Activated CD8-positive, alpha-beta memory T cell treated with anti-CD3 and anti-CD28 coated beads, Interleukin-2, amount 50 U/mL, for 1 hour (primary cell): ENCODE measurements around the gene MAN1C1.
A peak's percentile ranks its signal among the peaks of the same experiment; 100 is the strongest.
"Not testable (repeated sequence)": the region's sequence is repeated elsewhere in the genome, so short reads cannot be mapped to it uniquely, and the experiment has no call there.

Experiments
- DNase-seq: peaks from one replicate; pipeline ENCODE4 v3.0.0-alpha.2; 2020; ENCODE audit errors: extremely low read depth

The MAN1C1 gene

GRCh38 chr1:25583519-25584370 lies 32.8 kb upstream of the MAN1C1 start:
- DNase-seq = no peak

DNA sequence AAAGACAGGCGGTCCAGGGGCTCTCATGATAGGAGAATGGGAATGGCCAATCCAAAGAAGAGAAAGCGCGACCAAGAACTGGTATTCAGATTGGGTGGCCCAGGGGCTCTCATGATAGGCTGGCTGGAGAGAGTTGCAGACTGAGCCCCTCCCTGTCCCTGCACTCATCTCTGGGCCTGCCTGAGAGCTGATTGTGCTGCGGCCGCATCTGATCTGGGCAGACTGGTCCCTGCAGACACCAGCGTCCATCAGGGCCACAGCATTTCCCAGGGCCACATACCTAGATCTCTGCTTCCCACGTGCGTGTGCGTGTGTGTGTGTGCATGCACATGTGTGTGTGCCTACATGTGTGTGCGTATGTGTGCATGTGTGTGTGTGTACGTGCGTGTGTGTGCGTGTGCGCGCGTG lies 30.4 kb upstream of the MAN1C1 start:
- DNase-seq = no peak

GRCh38 chr1:25587290-25587689 lies 29.3 kb upstream of the MAN1C1 start:
- no peak for DNase-seq

DNA sequence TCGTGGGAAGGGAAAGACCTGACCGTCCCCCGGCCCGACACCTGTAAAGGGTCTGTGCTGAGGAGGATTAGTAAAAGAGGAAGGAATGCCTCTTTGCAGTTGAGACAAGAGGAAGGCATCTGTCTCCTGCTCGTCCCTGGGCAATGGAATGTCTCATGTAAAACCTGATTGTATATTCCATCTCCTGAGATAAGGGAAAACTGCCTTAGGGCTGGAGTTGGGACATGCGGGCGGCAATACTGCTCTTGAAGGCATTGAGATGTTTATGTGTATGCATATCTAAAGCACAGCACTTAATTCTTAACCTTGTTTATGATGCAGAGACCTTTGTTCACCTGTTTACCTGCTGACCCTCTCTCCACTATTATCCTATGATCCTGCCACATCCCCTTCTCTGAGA lies 28.4 kb upstream of the MAN1C1 start:
- not testable (repeated sequence) for DNase-seq

DNA sequence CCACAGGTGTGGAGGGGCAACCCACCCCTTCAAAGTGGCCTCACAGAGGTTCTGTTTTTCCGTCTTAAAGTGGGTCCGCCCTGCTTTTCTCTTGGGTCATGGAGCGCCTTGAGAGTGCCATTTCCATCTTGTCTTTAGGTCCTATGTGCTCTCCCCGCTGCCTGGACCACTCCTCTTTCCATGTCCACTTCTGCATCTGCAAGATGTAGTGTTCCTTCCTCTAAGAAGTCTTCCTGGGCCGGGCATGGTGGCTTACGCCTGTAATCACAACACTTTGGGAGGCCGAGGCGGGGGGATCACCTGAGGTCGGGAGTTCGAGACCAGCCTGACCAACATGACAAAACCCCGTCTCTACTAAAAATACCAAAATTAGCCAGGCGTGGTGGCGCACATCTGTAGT lies 27.8 kb upstream of the MAN1C1 start:
- not testable (repeated sequence) for DNase-seq

DNA sequence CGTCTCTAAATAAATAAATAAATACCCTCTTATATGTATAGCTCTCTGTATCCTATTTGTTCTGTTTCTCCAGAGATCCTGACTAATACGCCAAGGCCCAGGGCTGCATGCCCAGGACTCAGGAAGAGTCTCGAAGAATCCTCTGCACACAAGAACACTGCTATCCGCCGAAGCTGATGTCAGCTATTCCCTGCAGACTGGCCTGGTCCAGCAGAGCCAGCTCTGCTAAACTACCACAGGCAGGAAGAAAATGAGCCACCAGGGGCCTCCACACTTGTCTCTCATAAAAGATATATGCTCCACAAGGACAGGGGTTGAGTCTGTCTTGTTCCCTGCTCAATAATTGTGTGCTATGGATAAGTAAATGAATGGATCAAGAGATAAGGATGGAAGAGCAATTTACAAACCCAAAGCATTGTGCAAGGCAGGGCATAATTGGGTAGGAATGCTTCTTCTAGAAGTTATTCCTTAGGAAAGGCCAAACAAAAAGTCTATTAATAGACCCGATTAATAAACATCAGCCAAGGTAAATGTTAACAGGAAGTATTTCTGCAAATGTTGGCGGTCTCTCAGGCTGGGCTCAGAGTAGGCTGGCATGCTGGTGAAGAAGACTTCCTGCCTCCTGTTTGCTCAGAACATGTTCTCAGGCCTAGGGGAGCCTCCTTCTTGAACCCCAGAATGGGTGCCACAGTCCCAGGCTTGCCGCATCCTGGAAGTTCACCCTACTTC lies 26.3 kb upstream of the MAN1C1 start:
- DNase-seq = no peak

DNA sequence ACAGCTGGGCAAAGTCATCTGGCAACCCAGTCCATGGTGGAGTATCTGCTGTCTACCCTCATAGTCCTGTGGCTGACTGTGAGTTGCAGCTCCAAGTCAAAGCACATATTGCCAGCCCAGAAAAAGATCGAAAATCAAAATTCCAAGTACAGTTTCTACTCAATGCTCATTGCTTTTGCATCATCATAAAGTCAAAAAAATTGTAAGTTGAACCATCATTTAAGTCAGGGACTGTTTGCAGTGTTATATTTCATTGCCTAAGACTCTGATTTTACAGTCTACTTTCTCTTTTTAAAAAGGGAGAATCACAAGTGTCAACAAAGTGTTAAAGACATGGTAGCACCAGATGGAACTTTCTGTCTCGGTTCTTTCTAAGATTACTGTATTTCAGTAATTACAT lies 22.7 kb upstream of the MAN1C1 start:
- DNase-seq = no peak

GRCh38 chr1:25594971-25595370 lies 21.6 kb upstream of the MAN1C1 start:
- no peak for DNase-seq

DNA sequence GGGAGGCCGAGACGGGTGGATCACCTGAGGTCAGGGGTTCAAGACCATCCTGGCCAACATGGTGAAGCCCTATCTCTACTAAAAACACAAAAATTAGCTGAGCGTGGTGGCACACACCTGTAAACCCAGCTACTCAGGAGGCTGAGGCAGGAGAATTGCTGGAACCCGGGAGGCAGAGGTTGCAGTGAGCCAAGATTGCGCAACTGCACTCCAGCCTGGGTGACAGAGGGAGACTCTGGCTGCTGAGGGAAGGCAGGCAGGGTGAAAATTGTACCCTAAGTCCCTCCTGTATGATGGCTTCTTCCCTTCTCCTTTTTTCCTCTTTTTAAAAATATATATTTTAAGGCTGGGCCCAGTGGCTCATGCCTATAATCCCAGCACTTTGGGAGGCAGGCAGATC lies 19.9 kb upstream of the MAN1C1 start:
- not testable (repeated sequence) for DNase-seq

GRCh38 chr1:25598879-25599278 lies 17.7 kb upstream of the MAN1C1 start:
- DNase-seq = no peak

GRCh38 chr1:25599969-25600610 lies 16.5 kb upstream of the MAN1C1 start:
- no peak for DNase-seq

- not testable (repeated sequence) for DNase-seq
These were observed 15.5 kb upstream of the MAN1C1 start for GRCh38 chr1:25600971-25601699.

DNA sequence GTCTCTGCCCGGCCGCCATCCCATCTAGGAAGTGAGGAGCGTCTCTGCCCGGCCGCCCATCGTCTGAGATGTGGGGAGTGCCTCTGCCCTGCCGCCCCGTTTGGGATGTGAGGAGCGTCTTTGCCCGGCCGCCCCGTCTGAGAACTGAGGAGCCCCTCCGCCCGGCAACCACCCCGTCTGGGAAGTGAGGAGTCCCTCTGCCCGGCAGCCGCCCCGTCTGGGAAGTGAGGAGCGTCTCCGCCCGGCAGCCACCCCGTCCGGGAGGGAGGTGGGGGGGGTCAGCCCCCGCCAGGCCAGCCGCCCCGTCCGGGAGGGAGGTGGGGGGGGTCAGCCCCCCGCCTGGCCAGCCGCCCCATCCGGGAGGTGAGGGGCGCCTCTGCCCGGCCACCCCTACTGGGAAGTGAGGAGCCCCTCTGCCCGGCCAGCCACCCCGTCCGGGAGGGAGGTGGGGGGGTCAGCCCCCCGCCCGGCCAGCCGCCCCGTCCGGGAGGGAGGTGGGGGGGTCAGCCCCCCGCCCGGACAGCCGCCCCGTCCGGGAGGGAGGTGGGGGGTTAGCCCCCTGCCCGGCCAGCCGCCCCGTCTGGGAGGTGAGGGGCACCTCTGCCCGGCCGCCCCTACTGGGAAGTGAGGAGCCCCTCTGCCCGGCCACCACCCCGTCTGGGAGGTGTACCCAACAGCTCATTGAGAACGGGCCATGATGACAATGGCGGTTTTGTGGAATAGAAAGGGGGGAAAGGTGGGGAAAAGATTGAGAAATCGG lies 12.6 kb upstream of the MAN1C1 start:
- not testable (repeated sequence) for DNase-seq

GRCh38 chr1:25607123-25607522 lies 9.5 kb upstream of the MAN1C1 start:
- no peak for DNase-seq

DNA sequence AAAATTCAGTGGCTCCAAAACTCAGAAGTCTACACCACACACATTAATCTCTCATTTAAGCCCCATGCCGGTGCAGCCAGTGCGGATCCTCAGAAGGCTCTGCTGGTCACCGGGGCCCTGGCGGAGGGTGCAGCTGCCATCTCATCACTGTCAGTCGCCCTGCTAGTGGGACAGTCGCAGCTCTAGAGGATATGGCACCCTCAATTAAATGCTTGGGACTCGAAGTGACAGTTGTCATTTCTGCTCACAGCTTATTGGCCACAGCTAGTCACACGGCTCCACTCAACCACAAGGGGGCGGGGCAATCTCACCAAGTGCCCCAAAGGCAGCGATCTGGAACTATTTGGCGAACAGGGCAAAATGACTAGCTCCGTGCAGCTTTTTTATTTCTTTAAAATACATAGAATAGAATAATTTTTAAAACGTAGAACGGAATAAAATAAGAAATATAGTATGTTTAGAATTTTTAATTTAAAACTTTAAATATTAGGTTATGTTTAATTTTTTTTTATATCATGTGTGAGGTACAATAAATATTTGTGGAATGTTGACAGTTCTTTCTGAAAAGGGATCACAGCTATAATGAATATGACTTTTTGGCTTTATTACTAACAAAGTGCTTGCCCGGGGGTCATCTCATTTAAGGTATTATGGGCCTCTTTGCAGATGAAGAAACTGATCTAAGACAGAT lies 8.0 kb upstream of the MAN1C1 start:
- DNase-seq = peak; percentile 85

DNA sequence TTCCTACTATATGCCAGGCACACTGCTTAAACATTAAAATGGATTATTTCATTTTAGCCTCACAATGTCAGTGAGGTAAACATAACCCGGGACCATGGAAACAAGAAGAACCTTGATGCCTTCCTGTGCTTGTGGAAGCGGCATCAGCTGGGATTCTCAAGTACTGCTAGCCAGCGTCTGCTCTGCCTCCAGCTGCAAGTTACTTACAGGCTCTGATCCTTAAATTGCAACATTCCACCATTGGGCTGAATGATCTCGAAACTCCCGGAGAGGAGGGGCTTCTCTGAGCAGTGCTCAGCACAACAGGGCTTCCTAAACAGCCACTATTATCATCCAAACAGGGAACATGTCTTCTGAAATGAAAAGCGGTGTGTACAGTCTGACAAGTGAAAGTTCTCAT lies 6.7 kb upstream of the MAN1C1 start:
- DNase-seq = no peak

- no peak for DNase-seq
These were observed 5.6 kb upstream of the MAN1C1 start for GRCh38 chr1:25610822-25611630.

GRCh38 chr1:25611843-25612242 lies 4.7 kb upstream of the MAN1C1 start:
- no peak for DNase-seq

GRCh38 chr1:25612421-25612820 lies 4.2 kb upstream of the MAN1C1 start:
- DNase-seq = no peak

DNA sequence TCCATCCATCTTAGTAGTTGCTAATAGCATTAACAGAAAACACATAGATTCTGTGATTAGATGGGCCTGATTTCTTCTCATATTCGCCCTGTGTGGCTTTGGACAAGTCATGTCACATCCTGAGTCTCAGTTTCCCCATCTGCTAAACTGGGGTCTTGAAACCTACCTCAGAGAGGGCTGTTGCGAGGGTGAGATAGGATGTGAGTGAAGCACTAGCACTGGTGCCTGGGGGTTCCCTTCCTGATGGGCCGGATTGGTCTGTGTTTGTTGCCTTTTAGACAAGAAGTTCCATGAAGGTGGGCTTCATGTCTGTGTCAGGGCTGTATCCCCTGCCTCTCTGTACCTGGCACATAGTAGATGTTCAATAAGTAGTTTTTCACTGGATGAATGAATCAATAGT lies 3.5 kb upstream of the MAN1C1 start:
- DNase-seq = no peak
